ENCODE data around the gene RNASE8. TPM values are rescaled to one million over a fixed set of nuclear protein-coding genes. Genes with fewer than 3 reads are reported as not detected.

The RNASE8 gene
- total RNA-seq, 2 donors from 2014 or later: not detected

- no peak for TF ChIP-seq CTCF (IDR thresholded peaks at IDR 0.05)
- peak overlapping the region in 1 of 2 donors; percentile 22 for H3K9ac ChIP-seq (ENCODE audit: low read depth in 2 of 2, low read length in 2 of 2)
- no peak overlapping the region for H3K4me3 ChIP-seq
- no peaks in the 10 kb centered on the region for H3K4me1 ChIP-seq
- DNase-seq: no peak
- H3K36me3 ChIP-seq: no peaks in the 10 kb centered on the region
- intact Hi-C loops (cut with DNase I): no loop called here
- no peaks in the 10 kb centered on the region for H3K9me3 ChIP-seq
- no peaks in the 10 kb centered on the region for H3K27me3 ChIP-seq
- H3K27ac ChIP-seq: peak overlapping the region; percentile 81
Observed at GRCh38 chr14:21061347-21061668, 3.7 kb downstream of the RNASE8 start.

- intact Hi-C loops (cut with DNase I): no loop called here
- Histone ChIP-seq H3K27me3 (no peaks in the 10 kb centered on the region), H3K4me1 (no peaks in the 10 kb centered on the region), H3K27ac (no peak overlapping the region), H3K4me3 (no peak overlapping the region), H3K9ac (ENCODE audit: low read depth in 2 of 2, low read length in 2 of 2) (no peak overlapping the region), H3K9me3 (no peaks in the 10 kb centered on the region), H3K36me3 (no peaks in the 10 kb centered on the region)
- no peak for TF ChIP-seq CTCF (IDR thresholded peaks at IDR 0.05)
- DNase-seq: no peak
Observed at GRCh38 chr14:21063479-21063878, 5.9 kb downstream of the RNASE8 start.

- Histone ChIP-seq H3K9ac (ENCODE audit: low read depth in 2 of 2, low read length in 2 of 2) (no peak overlapping the region), H3K9me3 (no peaks in the 10 kb centered on the region), H3K36me3 (no peaks in the 10 kb centered on the region), H3K27me3 (no peaks in the 10 kb centered on the region), H3K4me1 (peaks cover 7% of the 10 kb centered on the region), H3K4me3 (no peak overlapping the region), H3K27ac (no peak overlapping the region)
- TF ChIP-seq CTCF (IDR thresholded peaks at IDR 0.05): no peak
- intact Hi-C loops (cut with DNase I): loop anchor here (5.0 kb wide), 1 partner anchor 40 kb away; no protein-coding TSS in a partner anchor
- DNase-seq: no peak
Observed at GRCh38 chr14:21066882-21067502, 9.4 kb downstream of the RNASE8 start.

- peaks cover 14% of the 10 kb centered on the region for H3K4me1 ChIP-seq
- peak overlapping the region; percentile 90 for H3K27ac ChIP-seq
- DNase-seq: peak; percentile 73
- H3K4me3 ChIP-seq: peak overlapping the region; percentile 68
- TF ChIP-seq CTCF (IDR thresholded peaks at IDR 0.05): peak; percentile 44
- peak overlapping the region; percentile 64 to 77 for H3K9ac ChIP-seq (ENCODE audit: low read depth in 2 of 2, low read length in 2 of 2)
- no peaks in the 10 kb centered on the region for H3K27me3 ChIP-seq
- intact Hi-C loops (cut with DNase I): loop anchor here (2.0 to 5.0 kb wide), 2 partner anchors 22 to 39 kb away; no protein-coding TSS in a partner anchor
- no peaks in the 10 kb centered on the region for H3K9me3 ChIP-seq
- no peaks in the 10 kb centered on the region for H3K36me3 ChIP-seq
Observed at GRCh38 chr14:21068521-21069387, 11.1 kb downstream of the RNASE8 start.

- peaks cover 14% of the 10 kb centered on the region for H3K4me1 ChIP-seq
- TF ChIP-seq CTCF (IDR thresholded peaks at IDR 0.05): no peak
- H3K9me3 ChIP-seq: no peaks in the 10 kb centered on the region
- H3K36me3 ChIP-seq: peaks cover 3% of the 10 kb centered on the region
- no peak for DNase-seq
- peak overlapping the region; percentile 68 for H3K4me3 ChIP-seq
- intact Hi-C loops (cut with DNase I): loop anchor here (2.0 to 5.0 kb wide), 2 partner anchors 21 to 38 kb away; no protein-coding TSS in a partner anchor
- no peaks in the 10 kb centered on the region for H3K27me3 ChIP-seq
- H3K27ac ChIP-seq: peak overlapping the region; percentile 90
- peak overlapping the region; percentile 64 to 77 for H3K9ac ChIP-seq (ENCODE audit: low read depth in 2 of 2, low read length in 2 of 2)
Observed at GRCh38 chr14:21069388-21070082, 11.9 kb downstream of the RNASE8 start.
